ENCODE measurements around the gene SIK1.
"Not testable (repeated sequence)": the region's sequence is repeated elsewhere in the genome, so short reads cannot be mapped to it uniquely, and the experiment has no call there.

The SIK1 gene

GRCh38 chr21:43439316-43440075 is 12.6 kb upstream of the SIK1 start:
- DNase-seq (ENCODE audit: low read depth): not testable (repeated sequence)

DNA sequence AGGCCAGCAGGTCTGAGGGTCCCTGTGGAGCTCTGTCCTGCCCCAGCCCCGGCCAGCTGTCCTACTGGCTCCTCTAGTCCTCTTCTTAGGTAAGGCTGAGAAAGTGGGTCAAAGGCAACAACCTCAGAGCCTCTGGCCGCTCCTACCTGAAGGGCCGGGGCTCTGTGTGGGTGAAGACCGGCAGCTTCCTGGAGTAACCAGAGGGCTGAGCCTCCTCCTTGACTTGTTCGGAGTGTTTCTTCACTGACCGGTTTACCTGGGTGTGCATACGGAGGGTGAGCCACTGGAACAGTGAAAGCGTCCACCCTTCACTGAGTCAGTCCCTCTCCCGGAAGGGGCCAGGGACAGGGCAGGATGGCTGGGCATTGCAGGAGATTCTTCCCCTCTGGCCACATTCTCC is 9.3 kb upstream of the SIK1 start:
- not testable (repeated sequence) for DNase-seq (ENCODE audit: low read depth)

GRCh38 chr21:43433340-43434136 is 6.6 kb upstream of the SIK1 start:
- not testable (repeated sequence) for DNase-seq (ENCODE audit: low read depth)

DNA sequence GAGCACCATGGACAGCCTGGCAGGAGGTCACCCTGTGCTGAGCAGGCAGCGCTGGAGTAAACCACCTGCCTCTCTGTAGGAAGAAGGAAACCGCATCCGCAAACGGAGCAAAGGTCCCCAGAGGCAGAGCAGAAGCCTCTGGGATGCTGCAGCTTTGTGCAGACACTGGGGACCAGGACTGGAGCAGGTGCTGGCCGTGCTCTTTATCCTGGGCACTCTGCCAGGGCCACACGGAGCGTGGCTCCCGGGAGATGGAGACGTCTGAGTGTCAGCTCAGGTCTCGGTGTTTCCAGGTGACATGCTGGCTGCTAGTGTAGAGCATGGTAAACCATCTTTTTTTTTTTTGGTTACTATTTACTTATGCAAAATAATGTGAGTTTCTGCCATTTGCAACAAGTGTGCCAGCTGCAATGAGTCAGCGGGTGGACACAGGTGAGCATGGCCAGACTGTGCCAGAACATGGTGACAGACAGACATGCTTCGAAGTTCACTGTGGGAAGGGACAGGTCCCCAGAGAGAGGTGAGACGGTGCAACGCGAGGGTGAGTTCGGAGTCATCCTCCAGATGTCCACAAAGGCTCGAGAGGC is 4.0 kb upstream of the SIK1 start:
- DNase-seq (ENCODE audit: low read depth): not testable (repeated sequence)

GRCh38 chr21:43428964-43429363 is 2.0 kb upstream of the SIK1 start:
- DNase-seq (ENCODE audit: low read depth): not testable (repeated sequence)

GRCh38 chr21:43427242-43427559 is 270 bp upstream of the SIK1 start:
- DNase-seq (ENCODE audit: low read depth): not testable (repeated sequence)

GRCh38 chr21:43426004-43426403 is 927 bp downstream of the SIK1 start:
- not testable (repeated sequence) for DNase-seq (ENCODE audit: low read depth)

DNA sequence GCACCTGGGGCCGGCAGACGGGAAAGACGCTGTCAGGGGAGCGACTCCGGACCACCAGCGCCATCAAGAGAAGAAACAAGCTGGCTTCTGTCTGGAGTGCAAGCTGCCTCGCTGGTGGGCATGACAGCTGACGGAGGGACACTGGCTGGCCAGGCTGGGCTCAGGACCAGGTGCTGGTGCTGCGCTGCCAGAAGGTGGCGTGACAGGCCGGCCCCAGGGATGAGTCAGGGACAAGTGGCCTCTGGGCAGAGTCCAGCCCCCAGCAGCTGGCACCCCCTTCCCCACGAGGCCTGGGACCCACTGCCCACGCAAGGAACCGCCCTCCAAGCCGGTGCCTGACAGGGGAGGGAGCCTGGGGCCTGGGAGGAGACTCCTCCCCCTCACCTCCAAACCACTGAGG is 7.5 kb downstream of the SIK1 start:
- not testable (repeated sequence) for DNase-seq (ENCODE audit: low read depth)

GRCh38 chr21:43414576-43414975 is 12.4 kb downstream of the SIK1 start:
- not testable (repeated sequence) for DNase-seq (ENCODE audit: low read depth)

- not testable (repeated sequence) for DNase-seq (ENCODE audit: low read depth)
Observed at GRCh38 chr21:43412020-43412788, 14.7 kb downstream of the SIK1 start.

DNA sequence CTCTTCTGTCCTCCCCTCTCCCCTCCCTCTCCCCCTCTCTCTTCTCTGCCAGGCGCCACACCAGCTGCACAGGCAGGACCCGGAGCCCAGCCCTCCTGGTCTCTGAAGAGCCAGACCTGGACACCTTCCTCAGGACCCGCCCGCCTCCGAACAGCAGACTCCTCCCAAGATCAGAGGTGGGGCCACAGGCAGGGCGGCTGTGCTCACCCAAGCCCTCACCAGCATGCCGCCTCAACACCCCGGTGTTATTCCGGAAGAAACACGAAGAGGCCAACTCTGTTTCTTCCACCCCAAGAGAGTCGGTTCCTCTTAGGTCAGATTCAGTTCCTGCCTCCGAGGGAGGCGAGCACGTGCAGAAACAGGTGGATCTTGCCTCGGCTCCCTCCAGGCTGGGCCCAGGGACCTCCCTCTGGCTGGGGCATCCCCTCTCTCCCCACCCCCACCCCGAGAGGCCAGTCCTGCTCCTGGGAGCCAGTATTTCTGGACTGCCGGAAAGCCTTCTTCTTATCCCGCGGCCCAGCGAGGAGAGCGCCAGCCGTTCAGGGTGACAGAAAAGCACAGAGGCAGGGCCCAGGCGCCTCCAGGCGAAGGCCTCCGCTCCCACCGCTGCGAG is 16.4 kb downstream of the SIK1 start:
- DNase-seq (ENCODE audit: low read depth): not testable (repeated sequence)

- not testable (repeated sequence) for DNase-seq (ENCODE audit: low read depth)
Observed at GRCh38 chr21:43407139-43407538, 19.8 kb downstream of the SIK1 start.

DNA sequence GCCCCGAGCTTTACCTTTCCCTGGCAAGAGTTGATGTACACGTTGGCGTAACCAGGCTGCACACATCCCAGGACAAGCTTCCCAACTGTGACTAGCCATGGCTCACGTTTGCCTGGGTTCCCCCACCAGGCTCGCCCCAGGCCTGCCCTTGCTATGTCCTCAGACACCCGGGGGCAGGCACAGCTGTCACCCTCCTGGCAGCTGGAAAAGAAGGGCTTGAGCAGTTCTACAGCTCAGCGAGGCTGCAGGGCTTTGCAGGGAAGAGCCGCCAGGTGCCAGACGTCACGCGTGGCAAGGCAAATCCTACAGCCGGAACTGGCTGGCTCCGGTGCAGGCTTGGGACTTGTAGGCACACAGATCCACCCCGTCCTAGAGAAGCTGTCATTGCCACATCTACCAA is 22.5 kb downstream of the SIK1 start:
- DNase-seq (ENCODE audit: low read depth): not testable (repeated sequence)

DNA sequence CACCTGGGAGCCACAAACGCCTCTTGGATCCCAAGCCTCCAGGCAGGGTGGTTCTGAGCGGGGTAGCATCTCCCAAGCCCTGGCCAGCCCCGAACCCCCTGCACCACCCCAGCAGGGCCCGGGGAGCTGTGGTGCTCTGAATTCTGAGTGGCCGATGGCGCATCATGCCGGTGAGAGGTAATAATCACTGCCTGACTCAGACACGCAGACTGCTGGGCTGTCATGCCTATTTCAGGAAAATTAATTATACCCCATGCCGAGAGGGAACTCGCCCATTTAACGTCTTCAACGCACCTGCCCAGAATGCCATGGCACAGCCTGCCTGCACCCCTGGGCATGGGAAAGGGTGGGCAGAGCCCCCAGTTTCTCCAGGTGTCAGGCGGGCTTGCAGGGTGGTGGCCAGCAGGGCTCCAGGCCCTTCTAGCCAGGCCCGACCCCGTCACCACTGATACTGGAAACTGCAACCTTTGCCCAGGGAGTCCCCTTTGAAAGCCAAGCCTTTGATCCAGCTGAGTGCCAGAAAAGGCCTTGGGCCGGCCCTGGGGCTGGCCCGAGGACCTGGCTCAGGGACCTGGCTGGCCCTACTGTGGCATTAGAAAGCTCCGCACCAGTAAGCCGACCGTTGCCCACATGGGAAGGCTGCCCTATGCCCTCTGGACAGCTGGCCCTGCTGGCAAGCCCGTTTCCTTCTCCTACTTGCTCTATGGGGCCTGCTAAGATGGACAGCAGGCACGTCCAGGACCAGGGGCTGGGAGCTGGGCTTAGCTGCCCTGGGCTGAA is 23.1 kb downstream of the SIK1 start:
- not testable (repeated sequence) for DNase-seq (ENCODE audit: low read depth)

- DNase-seq (ENCODE audit: low read depth): not testable (repeated sequence)
Observed at GRCh38 chr21:43401125-43401524, 25.8 kb downstream of the SIK1 start.

- DNase-seq (ENCODE audit: low read depth): not testable (repeated sequence)
Observed at GRCh38 chr21:43399595-43400015, 27.3 kb downstream of the SIK1 start.

GRCh38 chr21:43399136-43399535 is 27.8 kb downstream of the SIK1 start:
- DNase-seq (ENCODE audit: low read depth): not testable (repeated sequence)

GRCh38 chr21:43398533-43398932 is 28.4 kb downstream of the SIK1 start:
- not testable (repeated sequence) for DNase-seq (ENCODE audit: low read depth)

DNA sequence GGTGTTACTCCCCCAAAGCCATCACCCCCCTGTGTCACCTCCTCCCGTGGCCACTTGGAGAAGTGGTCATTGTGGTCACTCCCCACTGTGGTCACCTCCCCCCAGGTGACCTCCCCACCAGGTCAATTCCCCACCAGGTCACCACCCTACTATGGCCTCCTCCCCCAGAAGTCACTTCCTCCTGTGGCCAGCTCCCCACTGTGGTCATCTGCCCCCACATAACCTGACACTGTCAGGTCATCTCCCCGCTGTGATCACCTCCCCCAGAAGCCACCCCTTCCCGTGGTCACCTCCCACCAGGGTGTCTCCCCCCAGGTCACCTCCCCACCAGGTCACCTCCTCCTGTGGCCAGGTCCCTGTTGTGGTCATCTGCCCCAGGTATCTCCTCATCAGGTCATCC is 28.9 kb downstream of the SIK1 start:
- DNase-seq (ENCODE audit: low read depth): not testable (repeated sequence)

- not testable (repeated sequence) for DNase-seq (ENCODE audit: low read depth)
Observed at GRCh38 chr21:43397439-43397808, 29.5 kb downstream of the SIK1 start.

All from stimulated activated CD8-positive, alpha-beta memory T cell treated with anti-CD3 and anti-CD28 coated beads, Interleukin-12 subunit alpha, Interleukin-12 subunit beta, amount 100 ng/mL, for 1 hour (primary cell).